GM19238 (cell line): Measurements from ENCODE around the gene GUK1.
"Not testable (repeated sequence)": the region's sequence is repeated elsewhere in the genome, so short reads cannot be mapped to it uniquely, and the experiment has no call there.

Experiments used
- DNase-seq: peaks from one replicate; pipeline ENCODE4 v3.0.0; 2011; ENCODE audit warnings: low spot score; ENCODE audit not compliant: insufficient read length

Gene GUK1

DNA sequence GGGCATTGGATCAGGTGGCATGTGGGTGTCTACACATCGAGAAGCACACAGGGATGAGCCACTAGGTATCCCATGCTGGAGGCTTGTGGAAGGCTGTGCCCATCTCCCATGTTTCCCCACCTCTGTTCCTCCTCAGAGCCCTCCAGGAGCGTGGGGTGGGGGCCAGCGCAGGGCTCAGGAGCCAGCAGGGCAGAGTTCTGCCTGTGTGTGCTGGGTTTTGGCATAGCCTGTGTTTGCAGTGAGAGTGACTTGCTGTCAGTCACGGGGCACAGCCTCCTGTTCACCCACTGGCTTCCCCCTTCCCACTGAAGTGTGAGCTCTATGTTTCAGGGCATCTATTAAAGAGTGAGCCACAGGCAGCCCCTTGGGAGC lies 35.9 kb downstream of the GUK1 start:
- DNase-seq = no peak

DNA sequence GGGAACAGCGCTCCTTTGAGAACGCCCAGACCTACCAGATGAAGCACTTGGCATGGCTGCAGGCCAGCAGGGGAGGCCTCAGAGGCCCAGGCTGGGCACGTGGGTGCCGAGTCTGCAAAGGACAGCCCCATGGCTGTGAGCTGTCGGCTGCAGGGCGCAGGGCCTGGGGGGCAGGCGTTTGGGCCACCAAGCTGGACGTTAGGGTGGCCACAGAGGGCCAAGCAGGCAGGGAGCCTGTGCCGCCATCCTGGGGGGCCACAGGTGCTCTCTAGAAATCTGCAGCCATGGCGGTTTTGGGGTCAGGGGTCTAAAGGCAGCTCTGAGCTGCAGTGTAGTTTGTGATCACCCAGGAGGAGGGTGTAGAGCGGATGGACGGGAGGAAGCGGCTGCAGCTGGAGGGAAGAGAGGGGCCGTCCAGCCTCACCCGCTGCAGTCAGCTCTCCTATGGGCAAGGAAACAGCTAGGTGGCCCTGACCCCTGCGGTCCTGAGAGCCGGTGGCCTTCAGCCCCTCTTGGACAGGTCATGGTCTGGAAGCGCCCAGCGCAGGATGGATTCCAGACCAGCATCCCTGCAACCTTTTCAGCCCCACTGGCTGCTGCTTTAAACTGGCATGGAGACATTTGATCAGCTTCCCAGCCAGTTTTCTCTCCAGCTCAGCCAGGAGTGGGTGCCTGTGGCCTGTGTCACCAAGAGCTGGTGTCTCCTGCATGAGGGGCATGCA lies 36.5 kb downstream of the GUK1 start:
- no peak for DNase-seq

DNA sequence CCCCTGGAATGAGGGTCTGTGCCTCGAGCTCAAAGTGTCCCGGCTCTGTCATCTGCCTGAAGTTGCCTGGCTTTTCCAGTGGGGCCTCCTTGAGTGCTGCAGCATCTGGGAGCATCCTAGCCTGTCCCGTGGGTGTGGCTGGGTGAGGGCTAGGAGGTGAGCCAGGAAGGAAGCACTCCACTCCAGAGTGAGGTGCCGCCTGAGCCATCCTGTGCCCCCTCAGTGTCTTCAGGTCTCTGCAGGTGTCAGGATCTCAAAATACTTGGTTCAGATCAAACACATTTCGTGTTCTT lies 37.0 kb downstream of the GUK1 start:
- no peak for DNase-seq

DNA sequence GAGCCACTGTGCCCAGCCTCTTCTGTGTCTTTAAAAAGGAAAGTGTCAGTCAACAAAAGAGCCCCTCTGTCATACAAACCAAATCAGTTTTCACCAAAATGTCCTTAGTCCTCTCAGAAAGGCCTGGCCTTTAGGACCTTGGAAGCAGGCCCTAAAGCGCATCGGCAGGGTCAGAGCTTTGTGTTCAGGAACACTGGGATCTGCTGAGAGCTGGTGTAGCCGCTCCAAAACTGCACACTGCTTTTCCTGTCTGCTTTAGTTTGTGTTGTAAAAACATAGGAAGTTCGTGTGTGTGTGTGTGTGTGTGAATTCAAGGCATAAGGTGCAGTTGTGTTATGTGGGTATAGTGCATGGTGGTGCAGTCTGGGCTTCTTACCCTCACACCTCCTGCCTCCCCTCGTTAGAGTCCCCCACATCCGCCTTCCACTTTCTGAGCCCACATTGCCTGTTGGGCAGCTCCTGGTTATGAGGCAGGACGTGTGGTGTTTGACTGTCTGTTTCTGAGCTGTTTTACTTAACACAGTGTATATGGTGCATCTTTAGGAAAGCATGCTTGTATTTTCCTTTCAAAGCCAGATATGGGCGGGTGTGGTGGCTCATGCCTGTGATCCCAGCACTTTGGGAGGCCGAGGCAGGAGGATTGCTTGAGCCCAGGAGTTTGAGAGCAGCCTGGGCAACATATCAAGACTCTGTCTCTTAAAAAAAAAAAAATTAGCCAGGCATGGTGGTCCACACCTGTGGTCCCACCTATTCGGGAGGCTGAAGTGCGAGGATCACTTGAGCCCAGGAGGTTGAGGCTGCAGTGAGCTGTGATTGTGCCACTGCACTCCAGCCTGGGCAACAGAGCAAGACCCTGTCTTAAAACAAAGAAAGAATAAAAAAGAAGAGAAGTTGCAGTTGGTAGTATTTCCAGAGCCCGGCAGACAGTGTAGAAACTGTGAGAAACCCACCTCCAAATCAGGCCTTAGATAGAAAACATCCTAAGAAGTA lies 37.9 kb downstream of the GUK1 start:
- DNase-seq = no peak

DNA sequence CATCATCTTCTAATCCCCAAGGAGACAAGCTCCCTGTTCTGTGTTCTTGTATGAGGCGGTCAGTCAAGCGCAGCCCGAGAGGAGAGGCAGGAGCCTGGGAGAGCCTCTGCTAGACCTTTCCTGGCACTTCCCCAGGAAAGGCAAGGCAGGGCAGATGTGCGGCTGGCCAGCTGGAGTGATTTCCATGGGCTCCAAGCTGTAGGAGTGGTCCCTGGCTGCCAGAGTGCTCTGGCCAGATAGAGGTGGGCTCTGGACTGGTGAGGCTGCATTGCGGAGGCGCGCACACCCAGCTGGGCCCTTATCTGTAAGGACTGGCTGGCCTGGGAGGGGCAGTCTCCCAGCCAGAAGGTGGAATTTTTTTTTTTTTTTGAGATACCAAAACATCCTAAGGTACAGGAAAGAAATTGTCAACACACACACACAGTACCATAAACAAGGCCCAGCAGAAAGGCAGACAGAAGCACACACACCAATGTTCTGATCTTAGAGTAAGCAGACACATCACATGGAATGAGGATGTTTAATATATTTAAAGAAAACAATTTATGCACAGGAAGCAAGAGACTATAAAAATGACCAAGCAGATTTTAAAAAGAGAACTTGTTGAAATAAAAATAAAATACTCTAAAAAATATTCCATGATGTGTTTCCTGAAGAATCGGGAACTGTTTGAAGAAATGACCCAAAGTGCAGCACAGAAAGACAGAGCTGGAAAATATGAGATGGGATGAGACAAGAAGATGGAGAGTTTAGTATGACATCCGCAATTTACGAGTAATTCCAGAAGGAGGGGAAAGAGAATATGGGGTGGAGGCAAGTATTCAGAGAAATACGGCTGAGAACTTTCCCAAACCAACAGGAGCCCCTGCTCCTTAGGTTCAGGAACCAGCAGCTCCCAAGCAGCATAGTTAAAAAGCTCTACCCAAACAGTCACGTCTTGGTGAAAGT lies 38.9 kb downstream of the GUK1 start:
- DNase-seq = no peak

DNA sequence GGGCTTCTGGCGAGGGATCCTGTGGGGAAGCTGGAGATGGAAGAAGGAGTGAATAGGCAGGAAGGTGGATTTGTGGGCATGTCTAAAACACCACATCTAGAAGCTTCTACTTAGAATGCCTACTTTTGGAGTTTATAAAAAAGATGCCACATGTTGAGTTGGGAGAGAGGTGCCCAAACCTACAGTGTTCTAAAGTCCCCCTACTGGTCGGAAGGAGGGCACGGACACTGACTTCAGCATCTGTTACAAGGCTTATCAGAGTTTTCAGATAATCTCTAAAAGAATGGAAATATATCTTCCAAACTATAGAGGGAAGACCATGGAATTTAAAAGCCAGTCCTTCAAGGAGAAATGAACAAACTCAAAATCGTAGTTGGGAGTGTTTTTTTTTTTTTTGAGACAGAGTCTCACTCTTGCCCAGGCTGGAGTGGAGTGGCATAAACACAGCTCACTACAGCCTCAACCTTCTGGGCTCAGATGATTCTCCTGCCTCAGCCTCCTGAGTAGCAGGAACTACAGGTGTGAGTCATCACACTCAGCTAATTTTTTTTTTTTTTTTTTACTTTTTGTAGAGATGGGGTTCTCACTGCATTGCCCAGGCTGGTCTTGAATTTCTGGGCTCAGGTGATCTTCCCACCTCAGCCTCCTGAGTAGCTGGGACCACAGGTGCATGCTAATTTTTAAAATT lies 40.3 kb downstream of the GUK1 start:
- DNase-seq = no peak

DNA sequence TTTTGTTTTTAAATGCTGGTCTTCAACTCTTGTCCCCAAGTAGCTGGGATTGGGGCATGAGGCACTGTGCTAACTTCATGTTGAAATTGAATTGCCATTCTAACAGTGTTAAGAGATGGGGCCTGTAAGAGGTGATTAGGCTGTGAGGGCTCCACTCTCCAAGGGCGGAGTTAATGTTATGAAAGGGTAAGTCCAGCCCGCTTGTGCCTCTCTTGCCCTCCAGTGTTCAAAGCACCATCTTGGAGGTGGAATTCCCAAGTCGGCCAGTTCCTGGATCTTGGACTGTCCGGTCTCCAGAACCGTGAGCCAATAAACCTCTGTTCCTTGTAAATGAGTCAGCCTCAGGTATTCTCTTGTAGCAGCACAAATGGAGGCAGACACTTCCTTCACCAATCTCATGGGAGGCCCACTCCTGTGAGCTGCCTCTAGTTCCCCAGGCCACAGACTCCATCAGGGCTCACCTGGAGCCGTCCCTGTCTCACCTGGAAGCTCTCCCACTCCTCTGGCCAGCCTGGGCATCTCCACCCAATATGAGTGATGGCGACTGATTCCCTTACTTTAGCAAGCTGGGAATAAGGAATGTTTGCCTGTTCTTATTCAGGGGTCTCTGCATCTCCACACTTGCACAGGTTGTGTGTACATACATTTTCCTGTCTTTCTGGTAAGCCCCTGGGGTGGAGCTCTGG lies 41.0 kb downstream of the GUK1 start:
- DNase-seq = no peak

DNA sequence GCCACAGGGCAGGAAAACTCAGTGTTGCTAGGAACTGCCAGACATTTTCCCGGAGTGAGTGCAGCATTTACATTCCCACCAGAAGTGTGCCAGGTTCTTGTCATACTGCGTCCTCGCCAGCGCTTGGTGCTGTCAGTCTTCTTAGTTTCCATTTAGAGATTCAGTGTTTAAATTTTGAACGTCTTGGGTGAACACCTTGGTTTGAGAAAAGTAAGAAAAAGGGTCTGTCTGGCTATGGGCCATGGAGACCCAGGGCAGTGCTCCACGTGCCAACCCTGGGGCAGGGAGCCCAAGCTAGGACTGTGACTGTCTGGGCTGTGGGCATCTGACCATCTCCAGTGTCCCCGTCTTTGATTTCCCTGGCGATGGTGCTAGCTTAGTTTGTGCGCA lies 41.6 kb downstream of the GUK1 start:
- DNase-seq = no peak

DNA sequence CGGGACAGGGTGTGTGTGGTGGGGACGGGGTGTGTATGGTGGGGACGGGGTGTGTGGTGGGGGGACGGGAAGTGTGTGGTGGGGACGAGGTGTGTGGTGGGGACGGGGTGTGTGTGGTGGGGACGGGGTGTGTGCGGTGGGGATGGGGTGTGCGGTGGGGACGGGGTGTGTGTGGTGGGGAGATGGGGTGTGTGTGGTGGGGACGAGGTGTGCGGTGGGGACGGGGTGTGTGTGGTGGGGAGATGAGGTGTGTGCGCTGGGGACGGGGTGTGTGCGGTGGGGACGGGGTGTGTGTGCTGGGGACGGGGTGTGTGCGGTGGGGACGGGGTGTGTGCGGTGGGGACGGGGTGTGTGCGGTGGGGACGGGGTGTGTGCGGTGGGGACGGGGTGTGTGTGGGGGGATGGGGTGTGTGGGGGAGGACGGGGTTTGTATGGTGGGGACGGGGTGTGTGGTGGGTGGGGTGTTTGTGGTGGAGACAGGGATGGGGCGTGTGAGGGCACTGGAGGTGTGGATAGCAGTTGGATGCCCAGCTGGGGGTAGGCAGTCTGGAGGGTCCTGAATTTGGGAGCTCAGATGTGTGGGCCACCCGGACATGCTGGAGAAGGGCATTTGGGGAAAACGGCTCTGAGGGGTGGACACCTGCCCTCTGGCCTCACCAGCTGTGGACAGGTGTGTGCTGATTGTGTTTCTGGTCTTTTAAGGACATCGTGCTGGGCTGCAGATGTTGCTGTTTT lies 42.4 kb downstream of the GUK1 start:
- no peak for DNase-seq

DNA sequence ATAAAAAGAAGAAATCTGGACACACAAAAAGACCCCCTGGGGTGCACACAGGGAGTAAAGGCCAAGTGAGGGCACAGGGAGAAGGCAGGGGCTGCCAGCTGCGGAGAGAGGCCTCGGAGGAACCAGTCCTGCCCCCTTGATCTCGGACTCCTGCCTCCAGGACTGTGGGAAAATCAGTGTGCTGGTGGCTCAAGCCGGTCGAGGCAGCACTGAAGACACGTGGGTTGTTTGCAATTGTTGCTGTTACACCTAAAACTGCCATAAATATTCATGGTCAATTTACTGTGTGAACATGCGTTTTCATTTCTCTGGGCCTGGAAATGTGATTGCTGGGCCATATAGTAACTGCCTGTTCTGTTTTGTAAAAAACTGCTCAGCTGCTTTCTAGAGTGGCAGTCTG lies 44.1 kb downstream of the GUK1 start:
- no peak for DNase-seq

DNA sequence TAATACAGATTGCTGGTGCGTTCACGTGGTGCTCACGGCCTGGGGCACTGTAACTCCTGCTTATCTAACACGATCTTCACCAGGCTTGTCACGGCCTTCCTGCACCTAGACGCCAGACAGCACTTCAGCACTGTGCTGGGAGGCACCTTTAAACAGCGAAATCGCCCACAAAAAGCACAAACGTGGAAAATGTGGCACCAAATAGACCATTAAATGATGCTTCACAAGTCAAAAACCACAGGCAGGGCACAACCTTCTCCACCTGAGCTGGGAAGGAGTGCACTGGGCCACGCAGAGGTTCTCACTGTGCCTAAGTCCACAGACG lies 45.5 kb downstream of the GUK1 start:
- no peak for DNase-seq

DNA sequence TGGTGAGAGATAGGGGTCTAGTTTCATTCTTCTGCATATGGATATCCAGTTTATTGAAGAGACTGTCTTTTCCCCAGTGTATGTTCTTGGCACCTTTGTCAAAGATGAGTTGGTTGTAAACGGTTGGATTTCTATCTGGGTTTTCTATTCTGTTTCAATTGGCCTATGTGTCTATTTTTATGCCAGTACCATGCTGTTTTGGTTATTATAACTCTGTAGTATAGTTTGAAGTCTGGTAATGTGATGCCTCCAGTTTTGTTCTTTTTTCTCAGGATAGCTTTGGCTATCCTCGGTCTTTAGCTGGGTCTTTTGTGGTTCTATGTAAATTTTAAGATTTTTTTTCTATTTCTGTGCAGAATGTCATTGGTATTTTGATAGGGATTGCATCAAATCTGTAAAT lies 48.2 kb downstream of the GUK1 start:
- DNase-seq = not testable (repeated sequence)

DNA sequence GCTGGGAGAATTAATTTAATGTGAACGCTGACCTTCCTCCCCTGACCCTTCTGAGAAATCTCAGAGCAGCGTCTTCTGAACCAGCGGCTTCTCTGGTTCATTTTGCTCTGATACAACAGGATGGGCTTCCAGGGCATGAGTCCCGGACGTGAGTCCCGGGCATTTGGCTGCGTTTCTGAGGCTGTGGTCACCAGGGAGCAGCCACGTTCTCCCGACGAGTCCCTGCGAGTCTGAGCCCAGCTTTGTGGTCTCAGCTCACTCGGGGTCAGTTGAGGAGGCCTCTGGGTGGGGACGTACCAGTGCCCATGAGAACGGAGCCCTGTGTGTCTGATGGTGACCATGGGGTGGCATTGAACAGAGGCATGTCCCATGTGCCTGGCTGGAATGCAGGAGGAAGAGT lies 50.1 kb downstream of the GUK1 start:
- no peak for DNase-seq

DNA sequence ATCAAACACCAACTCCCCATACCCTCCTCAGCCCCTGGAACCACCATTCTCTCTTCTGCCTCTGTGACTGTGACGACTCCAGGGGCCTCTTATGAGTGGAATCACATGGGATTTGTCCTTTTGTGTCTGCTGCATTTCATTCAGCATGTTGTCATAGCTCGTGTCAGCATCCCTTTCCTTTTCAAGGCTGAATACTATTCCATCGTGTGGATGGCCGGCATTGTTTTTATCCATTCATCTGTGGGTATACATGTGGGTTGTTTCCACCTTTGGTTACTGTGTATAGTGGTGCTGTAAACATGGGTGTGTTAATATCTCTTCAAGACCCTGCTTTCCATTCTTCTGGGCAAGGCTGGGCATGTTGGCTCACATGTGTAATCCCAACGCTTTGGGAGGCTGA lies 50.7 kb downstream of the GUK1 start:
- DNase-seq = no peak

DNA sequence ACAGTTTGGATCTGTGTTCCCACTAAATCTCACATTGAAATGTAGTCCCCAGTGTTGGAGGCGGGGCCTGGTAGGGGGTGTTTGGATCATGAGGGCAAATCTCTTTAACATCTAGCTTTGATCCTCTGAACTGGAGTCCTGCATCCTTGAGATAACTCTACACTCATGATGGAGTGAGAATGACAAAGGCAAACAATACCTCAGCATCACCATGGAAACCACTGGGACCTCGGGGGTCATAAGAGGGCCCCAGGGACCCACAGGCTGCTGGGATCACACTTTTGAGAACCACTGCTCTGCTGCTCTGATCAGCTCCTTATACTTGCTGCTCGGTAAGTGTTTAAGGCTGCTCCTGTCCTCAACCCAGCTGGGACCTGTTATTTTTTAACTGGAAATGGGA lies 54.4 kb downstream of the GUK1 start:
- no peak for DNase-seq

DNA sequence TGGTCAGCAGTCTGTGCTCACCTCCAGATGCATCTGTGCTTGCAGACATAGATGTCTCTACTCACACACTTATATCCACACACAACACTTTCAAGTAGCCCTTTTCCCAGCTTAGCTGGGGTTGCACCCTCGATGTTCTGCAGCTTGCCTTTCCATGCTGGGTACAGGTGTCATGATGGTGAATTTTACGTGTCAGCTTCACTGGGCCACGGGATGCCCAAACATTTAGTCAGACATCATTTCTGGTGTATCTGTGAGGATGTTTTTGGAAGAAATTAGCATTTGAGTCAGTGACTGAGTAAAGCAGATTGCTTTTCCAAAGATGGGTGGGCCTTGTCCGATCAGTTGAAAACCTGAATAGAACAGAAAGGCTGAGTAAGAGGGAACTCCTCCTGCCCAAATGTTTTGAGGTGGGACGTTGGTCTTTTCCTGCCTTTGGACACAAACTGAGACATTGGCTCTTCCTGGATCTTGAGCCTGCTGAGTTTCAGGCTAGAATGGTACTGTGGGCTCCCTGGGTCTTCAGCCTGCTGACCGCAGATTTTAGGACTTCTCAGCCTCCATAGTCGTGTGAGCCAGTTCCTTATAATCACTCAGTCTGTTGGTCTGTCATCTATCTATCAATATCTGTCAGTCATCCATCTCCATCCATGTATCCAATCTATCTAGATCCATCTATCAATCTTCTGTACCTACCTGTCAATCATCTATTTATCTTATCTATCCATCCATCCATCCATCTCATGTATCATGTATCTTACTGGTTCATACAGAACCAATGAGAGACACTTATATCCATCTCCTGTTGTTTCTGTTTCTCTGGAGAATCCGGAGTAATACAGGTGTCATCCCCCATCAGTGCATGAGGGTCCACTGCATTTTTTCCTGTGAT lies 55.1 kb downstream of the GUK1 start:
- no peak for DNase-seq

DNA sequence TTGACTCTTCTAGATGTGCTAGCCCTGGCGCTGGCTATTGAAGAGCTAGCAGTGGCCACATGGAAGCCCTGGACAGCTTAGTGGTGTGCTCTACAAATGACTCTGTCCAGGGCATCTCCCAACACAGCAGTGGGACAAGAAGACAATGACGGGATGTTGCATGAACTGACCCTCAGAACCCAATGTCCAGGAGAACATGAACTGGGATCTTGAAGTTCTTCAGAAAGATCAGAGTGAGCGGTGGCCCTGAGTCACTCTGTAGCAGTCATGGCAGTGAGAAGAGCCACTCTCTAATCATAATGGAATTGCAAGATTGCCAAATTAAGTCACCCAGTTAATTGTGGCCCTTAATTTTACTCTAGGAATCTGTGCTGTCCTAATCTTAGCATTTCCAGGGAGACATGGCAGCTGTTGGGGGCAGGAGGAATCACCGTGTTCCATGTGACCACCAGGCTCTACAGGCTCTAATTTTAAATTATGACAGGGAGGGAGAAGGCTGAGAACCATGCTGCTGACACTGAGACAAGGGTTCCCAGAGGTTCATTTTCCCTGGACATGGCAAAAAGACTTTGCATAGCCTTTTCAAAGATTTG lies 57.6 kb downstream of the GUK1 start:
- no peak for DNase-seq
